Caco-2 (cell line): Measurements from ENCODE around the gene PIAS2. TPM values are rescaled to one million over a fixed set of nuclear protein-coding genes. Genes with fewer than 3 reads are reported as not detected.

Source experiments
- BruUV-seq: library from RNA; stranded (reverse); fragments of 400-500 nt; replicated peaks from 2 replicates; lab custom pipeline; 2021; lab: Mats Ljungman, UMichigan
- CTCF ChIA-PET: fragments of 300-600 bp; sonication (Branson Sonifier 250); formaldehyde crosslinking; loops from one replicate; lab custom pipeline; 2022; ENCODE audit warnings: antibody characterized with exemption; lab: Charles Lee
- POLR2A ChIA-PET: fragments of 300-600 bp; sonication (Branson Sonifier 250); formaldehyde crosslinking; loops from one replicate; lab custom pipeline; 2022; ENCODE audit warnings: antibody characterized with exemption; lab: Charles Lee
- DNase-seq, 2 experiments: peaks; one replicate each; pipeline versions ENCODE4 v3.0.0 to v3.0.0-alpha.2; 2020 to 2022
- H3K27me3 ChIP-seq: replicated peaks from 2 replicates; pipeline ENCODE4 v1.6.0; 2011; ENCODE audit warnings: low read length; ENCODE audit not compliant: control insufficient read depth, insufficient read depth
- H3K36me3 ChIP-seq: 2 replicates; pipeline ENCODE4 v1.5.1; 2011; ENCODE audit warnings: low read length; ENCODE audit not compliant: control insufficient read depth, insufficient read depth
- H3K4me1 ChIP-seq: fragments of 250-450 bp; sonication (Bioruptor Pico); 2 replicates; pipeline ENCODE4 v1.5.1; 2020; ENCODE audit warnings: mild to moderate bottlenecking
- H3K4me3 ChIP-seq: 2 replicates; pipeline ENCODE4 v1.5.1; 2011; ENCODE audit warnings: low read depth, mild to moderate bottlenecking, control low read depth, low read length
- H3K9me3 ChIP-seq: fragments of 250-450 bp; sonication (Bioruptor Pico); 2 replicates; pipeline ENCODE4 v1.5.1; 2020; ENCODE audit warnings: mild to moderate bottlenecking, moderate library complexity
- H3K27ac Mint-ChIP-seq: one replicate; pipeline ENCODE4 v1.8.0; 2022; ENCODE audit warnings: mixed read lengths; ENCODE audit not compliant: unreplicated experiment
- H3K27me3 Mint-ChIP-seq: one replicate; pipeline ENCODE4 v1.8.0; 2022; ENCODE audit warnings: mixed read lengths; ENCODE audit not compliant: insufficient read depth, unreplicated experiment
- H3K36me3 Mint-ChIP-seq: one replicate; pipeline ENCODE4 v1.8.0; 2022; ENCODE audit warnings: mild to moderate bottlenecking, mixed read lengths; ENCODE audit not compliant: insufficient read depth, unreplicated experiment
- H3K4me1 Mint-ChIP-seq: one replicate; pipeline ENCODE4 v1.8.0; 2022; ENCODE audit warnings: low read depth, mixed read lengths; ENCODE audit not compliant: unreplicated experiment
- H3K4me3 Mint-ChIP-seq: one replicate; pipeline ENCODE4 v1.8.0; 2022; ENCODE audit warnings: mild to moderate bottlenecking, moderate library complexity, mixed read lengths; ENCODE audit not compliant: unreplicated experiment
- H3K9me3 Mint-ChIP-seq: one replicate; pipeline ENCODE4 v1.8.0; 2022; ENCODE audit warnings: mixed read lengths; ENCODE audit not compliant: unreplicated experiment
- CTCF ChIP-seq, 2 experiments: fragments of 200-600 bp in 1 of 2; IDR thresholded peaks; 1 replicate in 1 of 2; 2 replicates in 1 of 2; pipeline versions ENCODE4 v1.5.1 to v1.8.0; 2011 to 2022; ENCODE audit warnings: antibody characterized with exemption in 1 of 2, control low read depth in 1 of 2, inconsistent platforms in 1 of 2, low read depth in 1 of 2, low read length in 1 of 2, mild to moderate bottlenecking in 1 of 2, moderate library complexity in 1 of 2; ENCODE audit not compliant: insufficient read depth in 1 of 2, severe bottlenecking in 1 of 2, unreplicated experiment in 1 of 2
- intact Hi-C: fragments of 100-400 bp; cut with micrococcal nuclease; formaldehyde crosslinking; loops from one replicate; pipeline ENCODE4 v1.10.0; 2022; ENCODE audit not compliant: unreplicated experiment
- total RNA-seq: library from RNA; stranded (reverse); gene quantifications from 2 replicates; pipeline ENCODE4 v1.2.3, GENCODE V29; 2022

Gene PIAS2
- total RNA-seq, 1 experiment from 2014 or later, result 16.2 TPM

- H3K4me1 ChIP-seq, result no peaks in the 10 kb centered on the region
- H3K36me3 ChIP-seq, result no peaks in the 10 kb centered on the region
- Mint-ChIP-seq H3K27me3 (no peaks in the 10 kb centered on the region), H3K4me3 (no peak overlapping the region), H3K36me3 (no peaks in the 10 kb centered on the region), H3K4me1 (no peaks in the 10 kb centered on the region), H3K9me3 (peaks cover 11% of the 10 kb centered on the region), H3K27ac (no peak overlapping the region)
- no peak for DNase-seq
- intact Hi-C loops, result no loop called here
- no peaks in the 10 kb centered on the region for H3K9me3 ChIP-seq
- BruUV-seq, result no TSS peak
- no peak for TF ChIP-seq CTCF (IDR thresholded peaks at IDR 0.05; ENCODE audit: insufficient read depth in 1 of 2, low read depth in 1 of 2, low read length in 1 of 2, severe bottlenecking in 1 of 2, unreplicated experiment in 1 of 2)
- H3K27me3 ChIP-seq, result no peaks in the 10 kb centered on the region
- ChIA-PET POLR2A (no interaction called here), CTCF (no interaction called here)
- no peak overlapping the region for H3K4me3 ChIP-seq
These were observed 39.8 kb downstream of the PIAS2 start for GRCh38 chr18:46877329-46877987.

GRCh38 chr18:46868169-46868921 lies 49.0 kb downstream of the PIAS2 start:
- intact Hi-C loops, result no loop called here
- Mint-ChIP-seq H3K36me3 (no peaks in the 10 kb centered on the region), H3K4me3 (no peak overlapping the region), H3K4me1 (no peaks in the 10 kb centered on the region), H3K27ac (no peak overlapping the region), H3K9me3 (peaks cover 20% of the 10 kb centered on the region), H3K27me3 (no peaks in the 10 kb centered on the region)
- H3K9me3 ChIP-seq, result no peaks in the 10 kb centered on the region
- ChIA-PET POLR2A (no interaction called here), CTCF (no interaction called here)
- H3K4me3 ChIP-seq, result no peak overlapping the region
- no peaks in the 10 kb centered on the region for H3K27me3 ChIP-seq
- TF ChIP-seq CTCF (IDR thresholded peaks at IDR 0.05; ENCODE audit: insufficient read depth in 1 of 2, low read depth in 1 of 2, low read length in 1 of 2, severe bottlenecking in 1 of 2, unreplicated experiment in 1 of 2), result no peak
- no peak for DNase-seq
- no peaks in the 10 kb centered on the region for H3K36me3 ChIP-seq
- H3K4me1 ChIP-seq, result no peaks in the 10 kb centered on the region
- no TSS peak for BruUV-seq

- ChIA-PET POLR2A (no interaction called here), CTCF (no interaction called here)
- no peaks in the 10 kb centered on the region for H3K9me3 ChIP-seq
- TF ChIP-seq CTCF (IDR thresholded peaks at IDR 0.05; ENCODE audit: insufficient read depth in 1 of 2, low read depth in 1 of 2, low read length in 1 of 2, severe bottlenecking in 1 of 2, unreplicated experiment in 1 of 2), result no peak
- intact Hi-C loops, result no loop called here
- H3K4me3 Mint-ChIP-seq, result no peak overlapping the region
- no peak overlapping the region for H3K4me3 ChIP-seq
- peaks cover 20% of the 10 kb centered on the region for H3K9me3 Mint-ChIP-seq
- H3K36me3 ChIP-seq, result no peaks in the 10 kb centered on the region
- H3K27ac Mint-ChIP-seq, result no peak overlapping the region
- no peaks in the 10 kb centered on the region for H3K4me1 ChIP-seq
- no peaks in the 10 kb centered on the region for H3K36me3 Mint-ChIP-seq
- BruUV-seq, result no TSS peak
- H3K27me3 ChIP-seq, result no peaks in the 10 kb centered on the region
- H3K27me3 Mint-ChIP-seq, result no peaks in the 10 kb centered on the region
- H3K4me1 Mint-ChIP-seq, result no peaks in the 10 kb centered on the region
- no peak for DNase-seq
These were observed 49.8 kb downstream of the PIAS2 start for GRCh38 chr18:46867367-46868143.
